Activated naive CD4-positive, alpha-beta T cell treated with Interleukin-2 at 50 U/mL for 16 hours (primary cell): ENCODE measurements around the gene PODXL.
A peak's percentile ranks its signal among the peaks of the same experiment; 100 is the strongest.

Experiments
- DNase-seq: peaks from one replicate; pipeline ENCODE4 v3.0.0-alpha.2; 2020

Gene PODXL

GRCh38 chr7:131556053-131556908 lies at the start of gene PODXL:
Gene PODXL, minus strand, starts transcription at chr7:131556628. Its CDS starts 269 bp downstream, at chr7:131556359.
- peak; percentile 54 for DNase-seq

GRCh38 chr7:131605280-131605878 lies 49.0 kb upstream of the PODXL start:
- no peak for DNase-seq

- DNase-seq: no peak
Observed at GRCh38 chr7:131604841-131605279, 48.4 kb upstream of the PODXL start.

- DNase-seq: no peak
Observed at GRCh38 chr7:131603932-131604331, 47.5 kb upstream of the PODXL start.

GRCh38 chr7:131602994-131603372 lies 46.6 kb upstream of the PODXL start:
- no peak for DNase-seq

- no peak for DNase-seq
Observed at GRCh38 chr7:131602304-131602993, 46.0 kb upstream of the PODXL start.

GRCh38 chr7:131600085-131600881 lies 43.9 kb upstream of the PODXL start:
- no peak for DNase-seq

GRCh38 chr7:131596785-131597184 lies 40.4 kb upstream of the PODXL start:
- DNase-seq: no peak

GRCh38 chr7:131595699-131596098 lies 39.3 kb upstream of the PODXL start:
- no peak for DNase-seq

GRCh38 chr7:131591687-131592319 lies 35.4 kb upstream of the PODXL start:
- DNase-seq: no peak

- DNase-seq: no peak
Observed at GRCh38 chr7:131587315-131587923, 31.0 kb upstream of the PODXL start.

- no peak for DNase-seq
Observed at GRCh38 chr7:131586759-131587158, 30.3 kb upstream of the PODXL start.

GRCh38 chr7:131586259-131586658 lies 29.8 kb upstream of the PODXL start:
- no peak for DNase-seq

GRCh38 chr7:131583430-131583829 lies 27.0 kb upstream of the PODXL start:
- DNase-seq: no peak

- DNase-seq: no peak
Observed at GRCh38 chr7:131581241-131582051, 25.0 kb upstream of the PODXL start.

- no peak for DNase-seq
Observed at GRCh38 chr7:131578602-131579001, 22.2 kb upstream of the PODXL start.

- DNase-seq: no peak
Observed at GRCh38 chr7:131574741-131575140, 18.3 kb upstream of the PODXL start.

GRCh38 chr7:131570401-131570800 lies 14.0 kb upstream of the PODXL start:
- no peak for DNase-seq

- DNase-seq: no peak
Observed at GRCh38 chr7:131568970-131569369, 12.5 kb upstream of the PODXL start.

GRCh38 chr7:131568510-131568909 lies 12.1 kb upstream of the PODXL start:
- DNase-seq: no peak

GRCh38 chr7:131564640-131565039 lies 8.2 kb upstream of the PODXL start:
- DNase-seq: no peak
